Thyroid gland (tissue), 4 donors: ENCODE results near the gene SRPK1. TPM values are rescaled to one million over a fixed set of nuclear protein-coding genes. Genes with fewer than 3 reads are reported as not detected.

Source experiments
- DNase-seq, 2 donors: peaks; one replicate each; pipeline ENCODE4 v3.0.0-alpha.2; 2019
- H3K27ac ChIP-seq, 3 donors: fragments of 200-600 bp; sonication (generic); 1 replicate in 2 of 3; 2 replicates in 1 of 3; pipeline ENCODE4 v1.5.1; 2016 to 2019; ENCODE audit warnings: mild to moderate bottlenecking in 1 of 3, moderate library complexity in 1 of 3
- H3K27me3 ChIP-seq: fragments of 200-600 bp; sonication (generic); one replicate; pipeline ENCODE4 v1.5.1; 2019
- H3K36me3 ChIP-seq, 2 donors: fragments of 200-600 bp; sonication (generic); one replicate each; pipeline ENCODE4 v1.5.1; 2016 to 2019
- H3K4me1 ChIP-seq, 2 donors: fragments of 200-600 bp; sonication (generic); one replicate each; pipeline ENCODE4 v1.5.1; 2017 to 2019
- H3K4me3 ChIP-seq, 3 donors: fragments of 200-600 bp; sonication (generic); replicated peaks in 1 of 3; 1 replicate in 2 of 3; 2 replicates in 1 of 3; pipeline ENCODE4 v1.5.1; 2016; ENCODE audit warnings: mild to moderate bottlenecking in 1 of 3
- H3K9me3 ChIP-seq: fragments of 200-600 bp; sonication (generic); one replicate; pipeline ENCODE4 v1.5.1; 2017
- CTCF ChIP-seq, 6 experiments: fragments of 200-600 bp in 3 of 6; fragments of 450-650 bp in 3 of 6; sonication (generic) in 3 of 6; IDR thresholded peaks; one replicate each; pipeline ENCODE4 v1.5.1; 2016 to 2019; ENCODE audit warnings: antibody characterized with exemption in 6 of 6, mild to moderate bottlenecking in 2 of 6, inconsistent platforms in 1 of 6, moderate library complexity in 1 of 6
- POLR2A ChIP-seq, 2 donors: fragments of 450-650 bp; IDR thresholded peaks; one replicate each; pipeline ENCODE4 v1.6.1; 2017; ENCODE audit warnings: antibody characterized with exemption in 2 of 2, mild to moderate bottlenecking in 2 of 2, moderate library complexity in 1 of 2
- WGBS, 2 donors: methylation state at CpG; one replicate each; pipeline ENCODE4 v1.1.5; 2017; 5-methylcytosine and 5-hydroxymethylcytosine counted together
- intact Hi-C: fragments of 100-400 bp; cut with DNase I; formaldehyde crosslinking; loops from one replicate; pipeline ENCODE4 v1.15.1; 2023
- total RNA-seq, 4 donors: library from RNA; depleted of rRNA; stranded (reverse); fragments of >200 nt; gene quantifications; one replicate each; pipeline ENCODE4 v1.2.3, GENCODE V29; 2016

The SRPK1 gene
- total RNA-seq, 4 donors from 2014 or later, result 34.3 to 54.7 (median 50.7) TPM

DNA sequence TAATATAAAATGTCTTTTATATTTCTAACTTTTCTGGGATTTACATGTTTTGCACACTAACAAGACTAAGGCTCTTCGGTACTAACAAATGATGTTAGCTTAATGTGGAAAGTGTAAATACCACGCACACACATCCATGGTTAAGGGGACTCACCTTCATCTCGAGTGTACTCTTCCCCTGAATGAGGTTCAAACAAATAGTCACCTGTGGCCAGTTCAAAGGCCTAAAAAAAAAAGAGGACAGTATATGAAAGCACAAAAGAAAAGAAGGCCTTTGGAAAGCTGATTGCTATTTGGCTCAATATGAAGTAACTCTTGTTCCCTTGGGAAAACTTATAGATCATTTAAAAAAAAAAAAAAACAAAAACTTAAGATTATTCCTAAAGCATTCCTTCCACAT, 78.5 kb downstream of the SRPK1 start:
- Histone ChIP-seq H3K27me3 (no peaks in the 10 kb centered on the region), H3K9me3 (no peaks in the 10 kb centered on the region), H3K36me3 (peaks cover 0 to 7% of the 10 kb centered on the region in 2 donors), H3K27ac (no peak overlapping the region), H3K4me3 (no peak overlapping the region), H3K4me1 (no peaks in the 10 kb centered on the region)
- DNase-seq, result no peak
- intact Hi-C loops, result no loop called here
- TF ChIP-seq POLR2A (IDR thresholded peaks at IDR 0.05) (no peak), CTCF (IDR thresholded peaks at IDR 0.05) (no peak)
- WGBS, 2 donors, result 90 to 91% methylated on average over 3 of the region's 3 CpGs

GRCh38 chr6:35839019-35839418, 81.9 kb downstream of the SRPK1 start:
- intact Hi-C loops, result no loop called here
- TF ChIP-seq POLR2A (IDR thresholded peaks at IDR 0.05), result no peak
- no peak for TF ChIP-seq CTCF (IDR thresholded peaks at IDR 0.05)
- Histone ChIP-seq H3K27ac (no peak overlapping the region), H3K9me3 (no peaks in the 10 kb centered on the region), H3K27me3 (no peaks in the 10 kb centered on the region), H3K4me3 (no peak overlapping the region), H3K36me3 (peaks cover 0 to 13% of the 10 kb centered on the region in 2 donors), H3K4me1 (no peaks in the 10 kb centered on the region)
- no peak for DNase-seq
- WGBS, 2 donors, result 67 to 92% methylated on average over 1 of the region's 1 CpG

DNA sequence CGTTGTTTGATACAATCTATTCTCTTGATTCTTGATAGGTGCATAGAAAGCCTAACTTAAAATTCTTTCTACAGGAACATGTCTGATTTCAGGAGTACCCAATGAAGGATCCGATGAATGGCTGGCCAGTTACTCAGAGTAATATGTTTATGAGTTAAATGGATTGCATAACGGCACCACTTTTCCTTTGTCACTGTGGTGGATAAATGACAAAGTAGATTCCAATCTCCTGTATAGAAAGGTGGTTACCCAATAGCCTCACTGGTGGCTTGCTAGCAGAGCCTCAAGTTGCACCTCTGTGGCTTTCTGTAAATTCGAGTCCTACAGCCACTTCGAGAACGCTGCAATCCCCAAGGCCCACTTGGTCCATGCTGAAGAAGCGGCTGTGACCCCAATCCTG, 87.4 kb downstream of the SRPK1 start:
- Histone ChIP-seq H3K4me1 (no peaks in the 10 kb centered on the region), H3K27ac (no peak overlapping the region), H3K9me3 (no peaks in the 10 kb centered on the region), H3K36me3 (peaks cover 0 to 6% of the 10 kb centered on the region in 2 donors), H3K4me3 (no peak overlapping the region), H3K27me3 (no peaks in the 10 kb centered on the region)
- DNase-seq, result no peak
- intact Hi-C loops, result no loop called here
- 94 to 95% methylated on average over 7 of the region's 7 CpGs for WGBS, 2 donors
- TF ChIP-seq POLR2A (IDR thresholded peaks at IDR 0.05) (no peak), CTCF (IDR thresholded peaks at IDR 0.05) (no peak)

- 91 to 94% methylated on average over 5 of the region's 5 CpGs for WGBS, 2 donors
These were observed 89.5 kb downstream of the SRPK1 start for GRCh38 chr6:35831257-35832007.

More at GRCh38 chr6:35831257-35832007, 89.5 kb downstream of the SRPK1 start:
- no peak overlapping the region for H3K27ac ChIP-seq
- no peaks in the 10 kb centered on the region for H3K9me3 ChIP-seq
- H3K4me1 ChIP-seq, result no peaks in the 10 kb centered on the region
- TF ChIP-seq CTCF (IDR thresholded peaks at IDR 0.05), result no peak
- H3K36me3 ChIP-seq, result peaks cover 0 to 6% of the 10 kb centered on the region in 2 donors
- no peak for DNase-seq
- intact Hi-C loops, result no loop called here
- no peak overlapping the region for H3K4me3 ChIP-seq
- H3K27me3 ChIP-seq, result no peaks in the 10 kb centered on the region
